GM19023 (cell line): Measurements from ENCODE around the gene FMNL2.
A peak's percentile ranks its signal among the peaks of the same experiment; 100 is the strongest.
"Not testable (repeated sequence)": the region's sequence is repeated elsewhere in the genome, so short reads cannot be mapped to it uniquely, and the experiment has no call there.

Experiments
- ATAC-seq: cut with Tn5 transposase; IDR thresholded peaks from one replicate; pipeline ENCODE4 v1.9.1; 2021; ENCODE audit warnings: mild to moderate bottlenecking, moderate library complexity; ENCODE audit not compliant: unreplicated experiment

FMNL2 gene

GRCh38 chr2:152335016-152335725, at the start of gene FMNL2:
Gene FMNL2, plus strand, starts transcription at chr2:152335174.
- peak; percentile 91 for ATAC-seq

- no peak for ATAC-seq
Measured at GRCh38 chr2:152292991-152293390, 42.0 kb upstream of the FMNL2 start.

- ATAC-seq, result no peak
Measured at GRCh38 chr2:152297715-152298114, 37.3 kb upstream of the FMNL2 start.

- no peak for ATAC-seq
Measured at GRCh38 chr2:152298754-152299153, 36.2 kb upstream of the FMNL2 start.

- no peak for ATAC-seq
Measured at GRCh38 chr2:152301131-152301530, 33.8 kb upstream of the FMNL2 start.

- no peak for ATAC-seq
Measured at GRCh38 chr2:152303951-152304350, 31.0 kb upstream of the FMNL2 start.

GRCh38 chr2:152304836-152305235, 30.1 kb upstream of the FMNL2 start:
- no peak for ATAC-seq

- no peak for ATAC-seq
Measured at GRCh38 chr2:152307863-152308262, 27.1 kb upstream of the FMNL2 start.

GRCh38 chr2:152309352-152310214, 25.4 kb upstream of the FMNL2 start:
- ATAC-seq, result no peak

- ATAC-seq, result no peak
Measured at GRCh38 chr2:152319822-152320570, 15.0 kb upstream of the FMNL2 start.

GRCh38 chr2:152320814-152321213, 14.2 kb upstream of the FMNL2 start:
- ATAC-seq, result no peak

GRCh38 chr2:152322222-152322621, 12.8 kb upstream of the FMNL2 start:
- ATAC-seq, result no peak

- not testable (repeated sequence) for ATAC-seq
Measured at GRCh38 chr2:152325126-152325525, 9.8 kb upstream of the FMNL2 start.

- no peak for ATAC-seq
Measured at GRCh38 chr2:152326710-152327109, 8.3 kb upstream of the FMNL2 start.

GRCh38 chr2:152328013-152328412, 7.0 kb upstream of the FMNL2 start:
- no peak for ATAC-seq

GRCh38 chr2:152330235-152330866, 4.6 kb upstream of the FMNL2 start:
- ATAC-seq, result no peak

- ATAC-seq, result no peak
Measured at GRCh38 chr2:152334701-152335015, 316 bp upstream of the FMNL2 start.

GRCh38 chr2:152335726-152336118, 748 bp downstream of the FMNL2 start:
- ATAC-seq, result peak; percentile 26

- peak; percentile 23 for ATAC-seq
Measured at GRCh38 chr2:152336119-152336853, 1.3 kb downstream of the FMNL2 start.

- no peak for ATAC-seq
Measured at GRCh38 chr2:152336854-152337510, 2.0 kb downstream of the FMNL2 start.
